GM21515 (cell line): ENCODE results near the gene GASK1A.
"Not testable (repeated sequence)": the region's sequence is repeated elsewhere in the genome, so short reads cannot be mapped to it uniquely, and the experiment has no call there.

Experiments
- ATAC-seq: cut with Tn5 transposase; IDR thresholded peaks from one replicate; pipeline ENCODE4 v1.9.1; 2021; ENCODE audit not compliant: unreplicated experiment

GASK1A gene

GRCh38 chr3:42979044-42979972 is at the start of gene GASK1A:
TSS of gene GASK1A (plus strand) at chr3:42979311. CDS start at chr3:42979643, 332 bp downstream.
- ATAC-seq: no peak

DNA sequence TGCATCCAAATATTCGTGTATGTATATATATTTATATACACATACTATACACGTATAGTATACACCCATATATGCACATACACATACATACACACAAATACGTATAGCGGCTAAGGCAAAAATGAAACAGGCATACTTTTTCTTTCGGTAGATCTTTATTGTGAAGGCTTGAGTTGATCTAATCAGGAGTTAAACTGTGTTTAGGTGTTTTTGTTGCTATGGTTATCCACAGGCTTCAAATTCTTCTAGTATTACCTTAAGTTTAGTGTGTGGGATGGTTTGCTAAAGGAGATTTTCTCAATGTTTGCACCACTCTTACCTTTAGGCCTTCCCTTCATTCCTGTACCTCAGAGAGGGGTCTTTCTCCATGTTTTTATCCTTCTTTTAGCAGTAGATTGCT is 45.0 kb upstream of the GASK1A start:
- no peak for ATAC-seq

DNA sequence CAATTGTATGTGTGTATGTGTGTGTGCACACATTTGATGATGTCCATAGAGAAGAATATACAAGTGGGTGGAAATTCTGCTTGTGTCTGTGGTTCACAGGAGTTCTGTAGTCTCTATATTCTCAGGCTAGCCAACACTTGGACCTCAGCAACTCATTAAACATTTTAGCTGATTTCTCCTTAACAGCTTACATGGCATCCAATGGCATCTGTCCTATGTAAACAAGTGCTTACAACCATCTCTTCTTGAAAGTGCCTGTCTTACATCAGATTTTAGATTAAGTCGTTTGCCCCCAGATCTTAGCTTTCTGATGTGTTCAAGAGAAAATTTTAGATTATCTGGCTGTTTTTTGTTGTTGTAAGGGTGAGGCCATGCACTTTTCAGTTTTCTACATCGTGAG is 44.2 kb upstream of the GASK1A start:
- no peak for ATAC-seq

DNA sequence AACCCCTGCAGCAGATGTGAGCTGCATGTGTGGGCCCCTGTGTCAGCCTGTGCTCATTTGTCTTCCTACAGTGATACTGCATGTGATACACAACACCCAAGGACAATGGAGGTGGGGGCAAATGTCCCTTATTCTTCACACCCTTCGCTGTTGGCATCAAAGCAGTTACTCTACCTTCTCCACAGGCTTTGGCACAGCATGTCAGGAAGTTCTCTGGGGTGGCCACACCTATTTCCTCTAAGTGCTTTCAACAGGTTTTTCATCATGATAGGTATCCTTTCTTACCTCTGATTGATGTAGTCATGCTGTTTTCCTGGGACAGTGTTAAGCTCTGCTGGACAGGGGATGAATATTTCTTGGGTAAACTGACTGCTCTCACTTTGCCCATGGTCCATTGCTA is 43.6 kb upstream of the GASK1A start:
- ATAC-seq: no peak

DNA sequence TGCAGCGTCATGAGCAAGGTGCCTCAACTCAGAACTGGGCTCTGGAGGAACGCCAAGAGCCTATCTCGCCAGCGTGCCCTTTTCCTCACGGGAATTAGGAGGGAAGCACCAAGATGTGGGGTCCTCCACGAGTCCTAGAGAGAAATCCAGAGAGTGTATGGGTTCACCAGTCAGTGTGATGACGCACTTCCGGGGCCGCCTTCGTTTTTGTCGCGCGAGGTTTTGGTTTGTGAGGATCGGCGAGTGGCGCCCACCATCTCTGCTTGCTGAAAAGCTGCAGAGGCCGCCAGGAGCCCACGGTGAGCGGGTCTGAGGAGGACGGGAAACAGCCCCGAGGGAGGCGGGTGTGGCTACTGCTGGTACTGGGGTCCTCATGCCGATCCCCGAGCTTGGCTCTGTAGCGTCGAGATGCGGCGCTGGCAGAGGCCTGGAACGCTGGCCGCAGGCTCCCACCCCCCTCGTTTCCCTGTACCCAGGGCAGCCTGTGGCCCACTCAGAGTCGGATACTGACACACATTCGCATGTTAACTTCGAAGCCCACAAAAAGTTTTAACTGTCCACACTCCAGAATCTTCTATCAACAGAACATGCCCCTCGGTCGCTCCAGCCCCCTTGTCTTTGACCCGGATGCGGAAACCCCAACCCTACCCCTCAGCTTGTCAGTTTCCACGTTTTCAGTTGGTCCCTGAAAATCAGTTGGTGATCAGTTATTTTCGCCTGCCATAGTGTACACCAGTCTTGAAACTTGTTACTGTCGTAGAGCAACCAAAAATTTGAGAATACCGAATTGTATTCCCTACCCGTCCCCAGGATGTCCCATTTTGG is 42.7 kb upstream of the GASK1A start:
- ATAC-seq: no peak

DNA sequence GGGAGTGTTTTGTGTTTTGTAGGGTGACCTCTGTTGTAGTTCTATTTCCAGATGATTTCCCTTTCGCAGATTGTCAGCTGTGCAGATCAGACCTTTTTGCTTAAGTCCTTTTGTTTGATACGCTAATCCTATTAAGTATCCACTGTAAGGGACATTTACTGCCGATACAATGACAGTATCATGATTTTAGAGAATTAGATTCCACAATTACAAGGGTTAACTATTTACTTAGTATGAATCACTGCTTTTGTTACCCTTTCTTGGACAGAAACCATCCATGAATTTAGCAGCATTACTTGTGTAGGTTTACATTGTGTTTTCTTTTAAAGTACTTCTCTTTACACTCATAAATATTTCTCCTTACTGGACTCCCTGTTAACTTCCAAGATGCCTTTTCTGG is 41.8 kb upstream of the GASK1A start:
- no peak for ATAC-seq

DNA sequence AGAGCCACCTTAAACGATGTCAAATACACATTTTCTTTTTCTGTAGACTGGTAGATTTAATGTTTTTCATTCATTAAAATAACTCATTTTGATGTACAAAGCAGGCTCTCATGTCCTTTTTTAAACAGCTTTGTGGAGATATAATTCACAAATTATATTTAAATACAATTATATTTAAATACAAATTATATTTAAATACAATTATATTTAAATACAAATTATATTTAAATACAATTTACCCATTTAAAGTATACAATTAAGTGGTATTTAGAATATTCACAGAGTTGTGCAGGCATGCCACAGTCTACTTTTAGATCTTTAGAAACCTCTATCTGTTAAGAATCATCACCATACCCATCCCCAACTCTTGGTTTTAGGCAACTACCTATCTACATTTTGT is 36.4 kb upstream of the GASK1A start:
- no peak for ATAC-seq

DNA sequence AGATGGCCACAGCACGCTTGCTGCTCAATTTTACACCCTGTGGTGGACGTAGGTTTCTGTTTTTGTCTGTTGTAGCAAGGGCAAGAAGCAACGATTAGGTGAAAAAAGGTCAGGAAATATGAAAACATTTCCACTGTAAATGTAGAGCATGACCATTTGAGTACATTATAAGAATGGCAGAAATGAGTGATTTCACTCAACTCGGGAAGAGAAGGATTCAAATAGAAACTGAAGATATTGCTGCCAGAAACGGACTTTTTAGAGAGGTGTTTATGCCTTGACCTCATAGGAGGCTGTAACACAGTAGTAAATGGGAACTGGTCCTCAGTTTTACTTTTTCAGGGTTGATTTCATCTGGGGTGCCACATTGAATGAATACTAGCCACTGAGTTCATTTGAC is 33.1 kb upstream of the GASK1A start:
- ATAC-seq: no peak

GRCh38 chr3:42957573-42957972 is 21.5 kb upstream of the GASK1A start:
- ATAC-seq: no peak

GRCh38 chr3:42960282-42960681 is 18.8 kb upstream of the GASK1A start:
- ATAC-seq: no peak

DNA sequence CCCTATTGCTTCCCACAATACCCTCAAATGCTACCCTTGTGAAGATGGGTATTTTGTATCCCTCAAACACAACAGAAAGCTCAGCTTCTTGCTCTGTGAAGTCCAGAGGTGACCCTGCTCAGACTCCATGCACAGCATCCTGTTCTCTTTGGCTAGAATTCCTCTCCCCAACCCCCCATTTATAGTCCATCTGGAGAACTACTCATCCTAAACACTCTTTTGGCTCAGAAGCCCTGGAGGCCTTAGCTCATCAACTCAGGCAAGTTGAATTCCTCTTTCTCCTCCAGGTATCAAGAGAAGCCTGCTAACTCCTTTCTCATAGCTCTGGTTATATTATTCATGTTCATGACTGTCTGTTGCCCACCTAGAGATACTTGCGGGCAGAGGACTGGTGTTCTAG is 18.3 kb upstream of the GASK1A start:
- no peak for ATAC-seq

GRCh38 chr3:42961633-42962032 is 17.5 kb upstream of the GASK1A start:
- ATAC-seq: no peak

DNA sequence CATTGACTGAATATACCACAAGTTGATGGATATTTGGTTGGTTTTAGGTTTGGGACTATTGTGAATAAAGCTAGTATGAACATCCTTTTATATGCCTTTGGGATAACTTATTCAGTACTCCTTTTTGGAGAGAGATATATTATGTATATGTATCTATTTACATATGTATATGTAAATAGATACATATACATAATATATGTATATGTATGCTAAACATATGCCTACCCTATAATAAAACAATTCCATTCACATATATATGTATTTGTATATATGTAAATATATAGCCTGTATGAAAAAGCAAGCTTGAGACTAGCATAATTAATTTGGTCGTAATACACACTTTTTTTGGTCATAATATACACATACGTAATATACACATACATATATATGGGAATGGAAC is 15.8 kb upstream of the GASK1A start:
- ATAC-seq: no peak

DNA sequence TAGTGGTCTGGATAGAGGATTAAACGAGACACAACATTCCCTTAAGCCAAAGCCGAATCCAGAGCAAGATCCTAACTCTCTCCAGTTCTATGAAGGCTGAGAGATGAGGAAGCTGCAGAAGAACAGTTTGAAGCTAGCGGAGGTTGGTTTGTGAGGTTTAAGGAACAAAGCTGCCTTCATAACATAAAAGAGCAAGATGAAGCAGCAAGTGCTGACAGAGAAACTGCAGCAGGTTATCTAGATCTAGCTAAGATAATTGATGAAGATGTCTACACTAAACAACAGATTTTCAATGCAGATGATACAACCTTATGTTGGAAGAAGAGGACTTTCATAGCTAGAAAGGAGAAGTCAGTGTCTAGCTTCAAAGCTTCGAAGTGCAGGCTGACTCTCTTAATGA is 14.8 kb upstream of the GASK1A start:
- ATAC-seq: no peak

GRCh38 chr3:42970557-42970956 is 8.6 kb upstream of the GASK1A start:
- no peak for ATAC-seq

- ATAC-seq: no peak
These were observed 7.9 kb upstream of the GASK1A start for GRCh38 chr3:42970976-42971772.

DNA sequence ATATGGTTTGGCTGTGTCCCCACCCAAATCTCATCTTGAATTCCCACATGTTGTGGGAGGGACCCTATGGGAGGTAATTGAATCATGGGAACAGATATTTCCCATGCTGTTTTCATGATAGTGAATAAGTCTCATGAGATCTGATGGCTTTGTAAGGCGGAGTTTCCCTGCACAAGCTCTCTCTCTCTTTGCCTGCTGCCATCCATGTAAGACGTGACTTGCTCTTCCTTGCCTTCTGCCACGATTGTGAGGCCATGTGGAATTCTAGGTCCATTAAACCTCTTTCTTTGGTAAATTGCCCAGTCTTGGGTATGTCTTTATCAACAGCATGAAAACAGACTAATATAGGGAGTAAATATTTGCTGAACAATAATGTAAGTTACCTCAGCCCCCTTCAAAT is 4.2 kb upstream of the GASK1A start:
- ATAC-seq: not testable (repeated sequence)

DNA sequence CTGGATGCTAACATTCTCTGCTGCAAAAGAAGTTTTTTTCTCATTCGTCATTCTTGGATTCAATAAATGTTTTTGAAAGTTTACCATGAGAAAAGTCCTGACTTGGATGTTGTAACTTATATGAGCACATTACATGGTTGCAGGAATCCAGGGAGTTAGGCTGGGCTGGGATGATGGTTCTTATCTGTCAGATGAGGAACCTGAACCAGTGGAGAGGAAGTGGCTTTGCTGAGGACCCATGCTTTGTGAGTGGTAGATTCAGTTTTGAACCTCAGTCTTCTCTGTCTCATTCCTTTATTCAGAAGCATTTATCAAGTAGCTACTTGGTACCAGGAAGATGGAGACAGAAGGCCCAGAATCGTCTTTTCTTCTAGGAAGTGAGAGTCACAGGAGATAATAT is 3.7 kb upstream of the GASK1A start:
- no peak for ATAC-seq

GRCh38 chr3:42975955-42976354 is 3.2 kb upstream of the GASK1A start:
- ATAC-seq: no peak

- ATAC-seq: no peak
These were observed 1.1 kb downstream of the GASK1A start for GRCh38 chr3:42980209-42980608.

DNA sequence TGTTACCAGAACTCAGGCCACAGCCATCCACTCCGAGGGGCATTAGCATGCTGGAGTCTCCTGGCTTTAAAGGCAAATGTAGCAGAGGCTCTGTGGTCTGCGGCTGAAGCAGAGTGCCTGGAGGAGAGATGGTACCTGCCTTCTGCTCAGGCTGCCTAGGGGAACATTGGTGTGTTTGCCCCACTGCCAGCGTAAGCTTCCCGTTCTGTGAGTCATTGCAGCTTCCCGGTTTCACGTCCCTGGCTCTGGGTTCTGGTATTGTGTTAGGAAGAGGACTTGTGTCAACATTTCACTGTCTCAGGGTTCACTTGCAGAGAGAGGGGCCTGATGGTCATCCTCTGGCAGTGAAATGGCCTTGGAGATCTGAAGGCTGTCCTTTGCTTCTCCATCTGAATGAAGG is 1.8 kb downstream of the GASK1A start:
- no peak for ATAC-seq
